OCI-LY7 (cell line): ENCODE results near the gene HORMAD2.

Experiments
- EZH2phosphoT487 ChIP-seq: fragments of 200-600 bp; sonication (generic); IDR thresholded peaks from 2 replicates; pipeline ENCODE4 v1.6.1; 2018; ENCODE audit warnings: low read depth, borderline replicate concordance, mild to moderate bottlenecking, mixed run types, antibody characterized with exemption, low read length, moderate library complexity, mixed read lengths
- TF ChIP-seq, protein P1 (sequence below): fragments of 200-600 bp; sonication (generic); conservative IDR thresholded peaks from 2 replicates; pipeline ENCODE4 v1.5.1; 2014; ENCODE audit warnings: mild to moderate bottlenecking, antibody characterized with exemption, low read length, moderate library complexity, mixed read lengths

DNA sequence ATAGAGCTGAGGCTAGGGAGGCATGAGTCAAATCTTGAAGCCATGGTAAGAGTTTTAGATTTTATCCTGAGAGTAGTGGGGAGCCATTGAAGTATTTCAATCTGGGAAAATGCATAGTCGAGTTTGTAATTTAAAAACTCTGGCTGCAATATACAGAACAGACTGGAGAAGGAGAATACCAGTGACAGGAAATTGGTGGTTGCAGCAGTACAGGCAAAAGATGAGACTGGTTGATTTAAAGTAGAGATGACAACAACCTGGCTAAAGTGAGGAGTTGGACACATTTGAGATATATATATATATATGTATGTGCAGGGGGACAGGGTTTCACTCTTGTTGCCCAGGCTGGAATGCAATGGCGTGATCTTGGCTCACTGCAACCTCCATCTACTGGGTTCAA is 6.2 kb downstream of the HORMAD2 start:
- TF ChIP-seq, protein P1, sequence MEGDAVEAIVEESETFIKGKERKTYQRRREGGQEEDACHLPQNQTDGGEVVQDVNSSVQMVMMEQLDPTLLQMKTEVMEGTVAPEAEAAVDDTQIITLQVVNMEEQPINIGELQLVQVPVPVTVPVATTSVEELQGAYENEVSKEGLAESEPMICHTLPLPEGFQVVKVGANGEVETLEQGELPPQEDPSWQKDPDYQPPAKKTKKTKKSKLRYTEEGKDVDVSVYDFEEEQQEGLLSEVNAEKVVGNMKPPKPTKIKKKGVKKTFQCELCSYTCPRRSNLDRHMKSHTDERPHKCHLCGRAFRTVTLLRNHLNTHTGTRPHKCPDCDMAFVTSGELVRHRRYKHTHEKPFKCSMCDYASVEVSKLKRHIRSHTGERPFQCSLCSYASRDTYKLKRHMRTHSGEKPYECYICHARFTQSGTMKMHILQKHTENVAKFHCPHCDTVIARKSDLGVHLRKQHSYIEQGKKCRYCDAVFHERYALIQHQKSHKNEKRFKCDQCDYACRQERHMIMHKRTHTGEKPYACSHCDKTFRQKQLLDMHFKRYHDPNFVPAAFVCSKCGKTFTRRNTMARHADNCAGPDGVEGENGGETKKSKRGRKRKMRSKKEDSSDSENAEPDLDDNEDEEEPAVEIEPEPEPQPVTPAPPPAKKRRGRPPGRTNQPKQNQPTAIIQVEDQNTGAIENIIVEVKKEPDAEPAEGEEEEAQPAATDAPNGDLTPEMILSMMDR: no peak
- no peak for TF ChIP-seq EZH2phosphoT487
